PC-9 (cell line): ENCODE results near the gene YTHDC2. TPM values are rescaled to one million over a fixed set of nuclear protein-coding genes. Genes with fewer than 3 reads are reported as not detected.

Experiments used
- BruUV-seq: library from RNA; stranded (reverse); fragments of 400-500 nt; replicated peaks from 2 replicates; lab custom pipeline; 2021; lab: Mats Ljungman, UMichigan
- CTCF ChIA-PET: fragments of 300-600 bp; sonication (Branson Sonifier 250); formaldehyde crosslinking; loops from one replicate; lab custom pipeline; 2022; ENCODE audit warnings: antibody characterized with exemption; lab: Charles Lee
- POLR2A ChIA-PET: fragments of 300-600 bp; sonication (Branson Sonifier 250); formaldehyde crosslinking; loops from one replicate; lab custom pipeline; 2022; ENCODE audit warnings: antibody characterized with exemption; ENCODE audit not compliant: unreplicated experiment; lab: Charles Lee
- DNase-seq, 2 experiments: peaks; one replicate each; pipeline versions ENCODE4 v3.0.0 to v3.0.0-alpha.2; 2015 to 2022; ENCODE audit warnings: mixed read lengths in 1 of 2
- H2AFZ ChIP-seq: fragments of 200-600 bp; sonication (generic); 2 replicates; pipeline ENCODE4 v1.8.1; 2017; ENCODE audit warnings: antibody characterized with exemption
- H3F3A ChIP-seq: fragments of 200-600 bp; sonication (generic); 2 replicates; pipeline ENCODE4 v1.8.1; 2017; ENCODE audit warnings: antibody characterized with exemption, mild to moderate bottlenecking, low read depth; ENCODE audit not compliant: insufficient read depth
- H3K27ac ChIP-seq: fragments of 200-600 bp; sonication (generic); 2 replicates; pipeline ENCODE4 v1.6.1; 2016; ENCODE audit warnings: mixed run types
- H3K27me3 ChIP-seq: fragments of 200-600 bp; sonication (generic); 2 replicates; pipeline ENCODE4 v1.6.1; 2016; ENCODE audit warnings: low read depth, mixed run types; ENCODE audit not compliant: insufficient read depth
- H3K36me3 ChIP-seq: fragments of 200-600 bp; sonication (generic); 2 replicates; pipeline ENCODE4 v1.6.1; 2016; ENCODE audit warnings: low read depth, mixed run types
- H3K4me1 ChIP-seq: fragments of 200-600 bp; sonication (generic); replicated peaks from 2 replicates; pipeline ENCODE4 v1.6.1; 2016; ENCODE audit warnings: mixed run types; ENCODE audit not compliant: insufficient read depth
- H3K4me2 ChIP-seq: fragments of 200-600 bp; sonication (generic); 2 replicates; pipeline ENCODE4 v1.6.1; 2017; ENCODE audit warnings: mixed run types
- H3K4me3 ChIP-seq: fragments of 200-600 bp; sonication (generic); 2 replicates; pipeline ENCODE4 v1.6.1; 2016; ENCODE audit warnings: mixed run types
- H3K79me2 ChIP-seq: fragments of 200-600 bp; sonication (generic); 2 replicates; pipeline ENCODE4 v1.6.1; 2017; ENCODE audit warnings: low read depth, mixed run types
- H3K9me2 ChIP-seq: fragments of 200-600 bp; sonication (generic); 2 replicates; pipeline ENCODE4 v1.8.1; 2017; ENCODE audit warnings: mild to moderate bottlenecking; ENCODE audit not compliant: insufficient read depth
- H3K9me3 ChIP-seq: fragments of 200-600 bp; sonication (generic); 2 replicates; pipeline ENCODE4 v1.8.1; 2016; ENCODE audit warnings: low read depth; ENCODE audit not compliant: insufficient read depth
- H4K20me1 ChIP-seq: fragments of 200-600 bp; sonication (generic); 2 replicates; pipeline ENCODE4 v1.8.1; 2017; ENCODE audit not compliant: insufficient read depth
- EZH2 ChIP-seq: fragments of 200-600 bp; sonication (generic); IDR thresholded peaks from 2 replicates; pipeline ENCODE4 v1.8.0; 2017; ENCODE audit warnings: antibody characterized with exemption, low read depth
- intact Hi-C: fragments of 100-400 bp; cut with micrococcal nuclease; formaldehyde crosslinking; loops from one replicate; pipeline ENCODE4 v1.10.0; 2022; ENCODE audit not compliant: unreplicated experiment
- total RNA-seq: library from RNA; stranded (reverse); gene quantifications from 2 replicates; pipeline ENCODE4 v1.2.3, GENCODE V29; 2021
- TF ChIP-seq, protein P1 (sequence below): fragments of 200-600 bp; sonication (generic); conservative IDR thresholded peaks from 2 replicates; pipeline ENCODE4 v1.6.1; 2017; ENCODE audit warnings: mixed run types, antibody characterized with exemption, mild to moderate bottlenecking, moderate library complexity

The YTHDC2 gene
- total RNA-seq, 1 experiment from 2014 or later = 14.9 TPM

DNA sequence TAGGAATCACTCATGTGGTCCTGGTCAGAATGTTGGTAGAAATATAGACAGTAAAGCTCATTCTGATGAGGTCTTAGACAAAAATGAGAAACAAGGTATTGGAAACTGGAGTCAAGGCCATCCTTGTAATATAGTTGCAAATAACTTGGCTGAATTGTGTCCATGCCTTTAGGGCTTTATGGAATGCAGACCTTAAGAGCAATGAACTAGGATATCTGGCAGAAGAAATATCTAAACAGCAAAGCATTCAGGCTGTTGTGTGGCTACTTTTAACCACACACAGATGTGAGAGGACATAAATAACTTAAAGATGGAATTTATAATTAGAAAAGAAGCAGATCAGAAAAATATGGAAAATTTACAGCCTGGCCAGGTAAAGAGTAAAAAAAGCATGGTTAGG, 128.2 kb downstream of the YTHDC2 start:
- H3K4me2 ChIP-seq = no peak overlapping the region
- peaks cover 11% of the 10 kb centered on the region; the same call in 1 of the 2 replicates for H3K27me3 ChIP-seq
- no TSS peak for BruUV-seq
- POLR2A ChIA-PET = no interaction called here
- no peaks in the 10 kb centered on the region for H3K4me1 ChIP-seq
- no peak overlapping the region for H3K4me3 ChIP-seq
- H4K20me1 ChIP-seq = no peaks in the 10 kb centered on the region
- no peaks in the 10 kb centered on the region for H3F3A ChIP-seq
- intact Hi-C loops = no loop called here
- no peaks in the 10 kb centered on the region for H3K9me2 ChIP-seq
- CTCF ChIA-PET = no interaction called here
- TF ChIP-seq, protein P1, sequence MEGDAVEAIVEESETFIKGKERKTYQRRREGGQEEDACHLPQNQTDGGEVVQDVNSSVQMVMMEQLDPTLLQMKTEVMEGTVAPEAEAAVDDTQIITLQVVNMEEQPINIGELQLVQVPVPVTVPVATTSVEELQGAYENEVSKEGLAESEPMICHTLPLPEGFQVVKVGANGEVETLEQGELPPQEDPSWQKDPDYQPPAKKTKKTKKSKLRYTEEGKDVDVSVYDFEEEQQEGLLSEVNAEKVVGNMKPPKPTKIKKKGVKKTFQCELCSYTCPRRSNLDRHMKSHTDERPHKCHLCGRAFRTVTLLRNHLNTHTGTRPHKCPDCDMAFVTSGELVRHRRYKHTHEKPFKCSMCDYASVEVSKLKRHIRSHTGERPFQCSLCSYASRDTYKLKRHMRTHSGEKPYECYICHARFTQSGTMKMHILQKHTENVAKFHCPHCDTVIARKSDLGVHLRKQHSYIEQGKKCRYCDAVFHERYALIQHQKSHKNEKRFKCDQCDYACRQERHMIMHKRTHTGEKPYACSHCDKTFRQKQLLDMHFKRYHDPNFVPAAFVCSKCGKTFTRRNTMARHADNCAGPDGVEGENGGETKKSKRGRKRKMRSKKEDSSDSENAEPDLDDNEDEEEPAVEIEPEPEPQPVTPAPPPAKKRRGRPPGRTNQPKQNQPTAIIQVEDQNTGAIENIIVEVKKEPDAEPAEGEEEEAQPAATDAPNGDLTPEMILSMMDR = no peak
- no peak for TF ChIP-seq EZH2
- no peaks in the 10 kb centered on the region for H3K36me3 ChIP-seq
- H3K27ac ChIP-seq = no peak overlapping the region
- no peak overlapping the region for H2AFZ ChIP-seq
- H3K79me2 ChIP-seq = no peaks in the 10 kb centered on the region
- no peaks in the 10 kb centered on the region for H3K9me3 ChIP-seq
- no peak for DNase-seq

Other genes with a start within 250 kb of the YTHDC2 start
- not detected in 2 replicates for gene TSSK1B, start 78.7 kb upstream of the YTHDC2 start, total RNA-seq
- 2.5 TPM in 2 replicates for gene MCC, start 25.2 kb upstream of the YTHDC2 start, total RNA-seq